Posterior cingulate gyrus (tissue), 11 donors: ENCODE results near the gene SNRPD3.
A peak's percentile ranks its signal among the peaks of the same experiment; 100 is the strongest.
"Not testable (repeated sequence)": the region's sequence is repeated elsewhere in the genome, so short reads cannot be mapped to it uniquely, and the experiment has no call there.

Source experiments
- DNase-seq, 10 donors: peaks; one replicate each; pipeline versions ENCODE4 v3.0.0 to v3.0.0-alpha.2; 2020 to 2021; ENCODE audit warnings: mixed read lengths in 3 of 10
- intact Hi-C: fragments of 100-400 bp; cut with DNase I; formaldehyde crosslinking; loops from one replicate; pipeline ENCODE4 v1.15.1; 2023

Gene SNRPD3

GRCh38 chr22:24588757-24589481 is 33.1 kb downstream of the SNRPD3 start:
- intact Hi-C loops = loop anchor here (1.0 kb wide), 1 partner anchor 34 kb away; the partner anchor contains the start of genes GUCD1 and SNRPD3
- peak in 4 of 10 donors; percentile 29 to 87 (median 60) for DNase-seq

DNA sequence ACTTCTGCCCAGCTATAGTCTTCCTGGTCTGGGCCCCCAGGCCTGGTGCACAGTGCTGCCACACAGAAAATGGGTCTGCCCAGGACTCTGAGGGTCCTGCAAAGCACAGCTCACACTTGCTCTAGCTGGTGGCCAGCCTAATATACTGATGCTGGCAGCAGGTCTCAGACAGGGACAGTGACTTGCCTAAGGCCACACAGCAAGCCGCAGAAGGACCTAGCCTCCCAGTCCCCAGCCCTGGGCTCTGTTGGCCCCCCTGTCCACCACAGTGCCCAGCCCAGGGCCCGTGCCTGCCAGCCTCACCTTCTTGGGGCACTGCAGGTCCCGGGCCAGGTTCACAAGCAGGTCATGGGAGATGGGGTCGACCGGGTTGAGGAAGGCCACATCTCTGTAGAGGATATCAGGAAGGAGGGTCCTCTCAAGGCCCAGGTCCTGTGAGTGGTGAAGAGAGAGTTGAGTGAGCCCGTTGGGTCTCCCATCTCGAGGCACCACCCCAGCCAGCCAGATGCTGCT is 33.8 kb downstream of the SNRPD3 start:
- intact Hi-C loops = no loop called here
- peak in 1 of 10 donors; percentile 70 for DNase-seq

DNA sequence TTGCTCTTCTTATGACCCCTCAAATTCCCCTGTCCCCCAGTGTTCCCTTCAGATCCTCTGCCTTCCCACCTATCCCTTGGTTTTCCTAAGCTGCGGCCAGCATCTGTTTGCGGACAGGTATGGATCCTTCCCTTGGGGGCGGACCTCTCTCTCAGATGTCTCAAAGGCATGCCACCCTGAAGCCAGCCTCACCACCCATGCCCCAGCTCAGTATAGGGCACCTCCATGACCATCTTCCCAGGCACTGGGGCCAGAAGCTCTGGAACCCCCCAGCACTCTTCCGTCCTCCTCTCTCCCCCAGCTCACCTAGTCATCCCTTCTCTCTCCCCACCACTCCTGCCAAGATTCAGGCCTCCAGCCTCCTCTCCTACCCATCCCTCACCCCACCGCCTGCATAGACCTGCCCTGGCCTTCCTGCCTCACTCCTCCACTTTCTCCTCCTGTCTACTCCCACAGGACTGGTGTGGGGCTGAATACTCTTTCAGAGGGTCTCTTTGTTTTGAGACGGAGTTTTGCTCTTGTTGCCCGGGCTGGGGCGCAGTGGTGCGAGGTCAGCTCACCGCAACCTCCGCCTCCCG is 34.9 kb downstream of the SNRPD3 start:
- intact Hi-C loops = no loop called here
- peak in 1 of 10 donors; percentile 59 for DNase-seq

- peak in 1 of 10 donors; percentile 71 for DNase-seq
- intact Hi-C loops = no loop called here
Measured at GRCh38 chr22:24591286-24591830, 35.6 kb downstream of the SNRPD3 start.

GRCh38 chr22:24592058-24592850 is 36.5 kb downstream of the SNRPD3 start:
- DNase-seq = peak in 1 of 10 donors; percentile 81
- intact Hi-C loops = no loop called here

DNA sequence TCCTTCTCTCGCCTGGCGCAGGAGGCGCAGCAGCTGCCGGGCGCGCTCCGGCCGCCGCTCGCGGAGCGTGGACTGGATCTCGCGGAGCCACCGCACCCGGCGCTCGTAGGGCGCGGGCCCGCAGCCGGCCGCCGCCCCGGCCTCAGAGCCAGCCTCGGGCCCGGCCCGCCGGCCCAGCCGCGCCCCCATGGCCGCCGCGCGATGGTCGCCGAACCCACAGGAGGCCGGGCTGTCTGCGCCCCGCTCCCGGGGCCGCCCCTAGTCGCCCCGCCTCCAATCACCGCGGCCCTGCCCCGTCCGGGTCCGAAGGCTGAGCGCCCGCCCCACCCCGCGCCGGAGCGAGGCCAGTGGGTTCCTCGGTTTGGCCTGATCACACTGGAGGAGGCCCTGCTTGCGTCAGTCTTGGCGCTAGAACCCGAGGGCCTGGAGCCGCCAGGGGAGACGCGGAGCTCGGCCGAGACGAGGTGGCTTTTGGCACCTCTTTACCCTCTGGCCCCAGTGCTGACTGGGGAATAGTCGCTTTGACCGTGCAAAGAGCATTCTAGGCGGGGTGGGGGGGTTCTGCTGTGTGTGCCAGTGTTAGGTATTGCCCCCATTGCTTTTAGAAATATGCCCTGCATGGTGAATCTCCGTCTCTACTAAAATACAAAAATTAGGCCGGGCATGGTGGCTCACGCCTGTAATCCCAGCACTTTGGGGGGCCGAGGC is 37.2 kb downstream of the SNRPD3 start, which contains the start of gene LRRC75B:
TSS of gene LRRC75B (minus strand) at position 223 of the 708 bp plus-strand sequence. CDS start at position 189, 34 bp downstream.
- peak; percentile 48 to 95 (median 76) for DNase-seq
- intact Hi-C loops = no loop called here

DNA sequence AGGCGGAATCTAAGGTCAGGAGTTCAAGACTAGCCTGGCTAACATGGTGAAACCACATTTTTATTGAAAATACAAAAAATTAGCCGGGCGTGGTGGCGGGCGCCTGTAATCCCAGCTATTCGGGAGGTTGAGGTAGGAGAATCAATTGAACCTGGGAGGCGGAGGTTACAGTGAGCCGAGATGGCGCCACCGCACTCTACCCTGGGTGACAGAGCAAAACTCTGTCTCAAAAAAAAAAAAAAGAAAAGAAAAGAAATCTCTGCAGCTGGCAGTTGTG is 37.7 kb downstream of the SNRPD3 start:
- peak in 1 of 10 donors; percentile 74 for DNase-seq
- intact Hi-C loops = not testable (repeated sequence)

DNA sequence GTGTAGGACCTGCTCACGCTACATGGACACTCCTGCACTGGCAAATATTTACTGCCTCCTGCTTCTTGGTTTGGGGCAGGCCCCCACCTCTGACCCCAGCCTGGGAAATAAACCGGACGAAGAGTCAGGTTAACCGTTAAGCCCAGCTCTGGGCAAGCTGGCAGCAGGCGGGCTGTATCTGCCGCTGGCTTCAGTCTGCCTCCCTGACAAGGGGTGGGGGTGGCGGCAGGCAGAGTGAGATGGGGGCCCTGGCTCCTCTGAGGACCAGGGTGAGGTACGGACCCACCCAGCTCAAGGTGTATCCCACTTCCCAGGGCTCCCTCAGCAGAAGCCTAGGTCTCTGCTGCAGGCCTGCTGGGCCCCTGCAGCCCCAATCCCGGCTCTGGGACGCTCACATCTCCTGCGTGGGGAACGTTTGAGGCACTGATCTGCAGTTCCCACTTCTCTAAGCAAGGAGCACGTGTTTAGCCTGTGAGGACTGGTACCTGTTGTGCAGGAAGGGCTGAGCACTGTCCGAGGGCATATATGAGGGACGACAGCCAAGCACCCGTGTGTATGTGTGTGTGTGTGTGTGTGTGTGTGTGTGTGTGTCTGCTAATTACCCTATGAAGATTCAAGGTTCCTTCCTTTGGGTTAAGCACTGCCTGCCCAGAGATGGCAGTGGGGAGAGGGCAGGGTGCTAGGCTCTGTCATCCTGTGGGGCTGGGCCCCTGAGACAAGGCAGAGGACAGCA is 38.2 kb downstream of the SNRPD3 start:
- DNase-seq = peak in 2 of 10 donors; percentile 55 to 69
- intact Hi-C loops = no loop called here

DNA sequence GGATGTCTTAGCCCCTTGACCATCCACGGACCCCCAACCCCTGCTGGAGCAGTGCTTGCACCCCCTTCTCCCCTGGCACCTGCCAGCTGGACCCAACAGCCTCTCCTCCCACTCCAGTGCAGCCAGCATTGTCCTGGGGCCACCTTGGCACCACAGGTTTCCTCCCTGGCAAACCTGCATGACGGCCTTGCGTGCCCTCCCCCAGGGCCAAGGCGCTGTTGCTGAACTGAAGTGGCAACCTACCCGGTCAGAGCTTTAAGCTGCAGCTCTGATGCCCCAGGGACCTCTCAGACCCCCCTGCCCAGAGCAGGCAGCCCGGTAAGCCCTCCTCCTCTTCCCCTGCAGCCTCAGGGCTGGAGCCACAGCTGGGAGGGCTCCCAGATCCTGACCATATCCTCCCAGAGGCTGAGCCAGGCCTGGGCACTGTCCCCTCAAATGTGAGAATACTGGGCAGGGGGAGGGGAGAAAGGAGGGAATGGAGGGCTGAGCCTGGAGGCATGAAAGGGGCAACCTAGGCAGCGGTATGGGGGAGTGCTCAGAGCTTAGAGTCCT is 38.8 kb downstream of the SNRPD3 start:
- intact Hi-C loops = no loop called here
- DNase-seq = peak in 1 of 10 donors; percentile 67

GRCh38 chr22:24595228-24595627 is 39.4 kb downstream of the SNRPD3 start:
- peak in 1 of 10 donors; percentile 39 for DNase-seq
- intact Hi-C loops = no loop called here

DNA sequence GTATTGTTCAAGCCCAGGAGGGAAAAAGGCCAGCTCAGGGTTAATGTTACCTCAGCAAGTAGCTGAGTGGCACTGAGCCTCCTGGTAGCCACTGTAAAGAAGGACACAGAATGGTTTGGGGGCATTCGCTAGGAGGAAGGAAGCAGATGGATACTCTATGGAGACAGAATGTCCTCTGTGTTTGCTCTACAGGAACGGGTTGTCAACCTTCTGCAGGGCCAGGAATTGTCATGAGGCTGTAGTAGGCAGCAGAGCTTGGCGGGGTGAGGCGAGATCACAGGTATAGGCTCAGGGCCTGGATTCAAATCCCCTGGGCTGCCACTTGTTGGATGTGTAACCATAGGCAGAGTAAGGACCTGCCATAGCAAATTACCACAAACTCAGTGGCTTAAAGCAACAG is 40.1 kb downstream of the SNRPD3 start:
- DNase-seq = no peak
- intact Hi-C loops = no loop called here

GRCh38 chr22:24597076-24597475 is 41.3 kb downstream of the SNRPD3 start:
- intact Hi-C loops = not testable (repeated sequence)
- peak in 1 of 10 donors; percentile 9 for DNase-seq

DNA sequence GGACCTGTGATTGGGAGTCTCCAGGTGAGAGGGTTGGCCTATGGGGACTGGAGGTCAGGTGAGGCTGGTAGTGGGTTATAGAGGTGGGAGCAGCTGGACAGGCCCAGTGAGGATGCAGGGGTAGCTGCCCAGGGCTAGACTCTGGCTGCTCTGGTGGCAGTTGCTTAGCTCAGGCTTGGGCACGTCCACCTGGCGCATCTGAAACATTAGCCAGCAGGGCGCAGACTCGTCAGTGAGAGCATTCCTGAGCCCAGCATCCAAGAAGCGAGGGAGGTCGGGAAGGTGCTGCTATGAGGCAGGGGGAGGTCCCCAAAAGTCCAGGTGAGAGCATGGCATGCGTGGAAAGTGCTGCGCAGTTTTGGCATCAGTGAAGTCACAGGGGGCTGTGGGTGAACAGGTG is 43.7 kb downstream of the SNRPD3 start:
- intact Hi-C loops = no loop called here
- peak in 2 of 10 donors; percentile 48 to 55 for DNase-seq

DNA sequence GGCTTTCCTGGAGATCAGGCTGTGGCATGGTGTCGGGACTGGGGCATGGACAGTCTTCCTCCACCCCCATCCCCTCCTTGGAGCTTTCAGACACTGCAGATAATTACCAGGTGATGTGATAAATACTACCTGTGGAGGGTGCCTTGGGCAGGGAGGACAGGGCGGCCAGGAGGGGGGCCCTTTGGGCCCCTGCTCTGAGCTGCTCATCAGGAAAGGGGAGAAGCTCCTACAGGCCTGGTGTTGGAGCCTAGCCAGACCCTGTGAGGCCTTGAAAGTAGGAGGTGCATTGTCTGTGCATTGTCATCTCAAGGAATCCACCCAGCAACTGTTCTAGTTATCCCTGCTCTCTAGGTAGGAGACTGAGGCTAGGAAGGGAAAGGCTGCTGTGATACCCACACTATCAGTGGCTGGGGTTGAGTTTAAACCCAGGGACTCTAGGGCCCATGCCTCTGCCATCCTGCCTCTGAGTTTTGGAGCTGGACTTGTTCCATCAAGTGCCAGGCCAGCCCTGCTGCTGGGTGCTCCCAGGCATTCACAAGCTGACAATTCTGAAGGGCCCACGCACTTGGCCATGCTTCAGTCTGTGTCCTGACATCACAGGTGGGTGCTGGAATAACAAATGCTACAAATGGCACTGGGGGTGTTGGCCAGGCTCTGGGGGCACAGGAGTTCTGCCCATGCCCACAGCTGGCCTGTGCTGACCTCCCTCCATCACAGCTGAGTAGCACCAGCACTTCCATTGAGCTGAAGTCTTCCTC is 44.3 kb downstream of the SNRPD3 start:
- peak in 3 of 10 donors; percentile 6 to 66 (median 20) for DNase-seq
- intact Hi-C loops = not testable (repeated sequence)

GRCh38 chr22:24601217-24602104 is 45.7 kb downstream of the SNRPD3 start:
- intact Hi-C loops = no loop called here
- DNase-seq = peak in 4 of 10 donors; percentile 20 to 86 (median 66)

GRCh38 chr22:24602105-24602749 is 46.4 kb downstream of the SNRPD3 start:
- DNase-seq = peak in 2 of 10 donors; percentile 44 to 58
- intact Hi-C loops = not testable (repeated sequence)
